ENCODE data around the gene NT5DC1. TPM values are rescaled to one million over a fixed set of nuclear protein-coding genes. Genes with fewer than 3 reads are reported as not detected.

Gene NT5DC1
- polyA plus RNA-seq, 1 of the 3 experiments (the other 2 are of a cell fraction): 20.3 TPM

- ChIA-PET CTCF (interaction anchor here (0.8 kb wide), 1 partner anchor 36 kb away, joined by 3 read pairs; no protein-coding TSS in a partner anchor), POLR2A (no interaction called here)
- DNase-seq: no peak
- no peak overlapping the region for H3K4me2 ChIP-seq
- no peaks in the 10 kb centered on the region; a peak in 1 of 4 replicates for H3K4me1 ChIP-seq (ENCODE audit: control insufficient read depth in 1 of 2, insufficient read depth in 2 of 2, low read depth in 1 of 2, low read length in 1 of 2)
- no peak overlapping the region for H3K4me3 ChIP-seq (ENCODE audit: low read depth in 2 of 2, low read length in 1 of 2)
- no peaks in the 10 kb centered on the region for H3K79me2 ChIP-seq (ENCODE audit: insufficient read depth)
- H3K9ac ChIP-seq: no peak overlapping the region
- no peaks in the 10 kb centered on the region for H3K9me3 ChIP-seq
- H3F3A ChIP-seq (replicated peaks; ENCODE audit: insufficient read depth): peaks cover 5% of the 10 kb centered on the region
- 54% methylated on average over 3 of the region's 3 CpGs for WGBS (ENCODE audit: low lambda C conversion rate)
- TF ChIP-seq PBX3 (IDR thresholded peaks at IDR 0.05): peak; percentile 44
- peak; percentile 48; the same call in 1 of the 2 replicates for TF ChIP-seq TCF12 (IDR thresholded peaks at IDR 0.05)
- no peak for TF ChIP-seq ELF1 (IDR thresholded peaks at IDR 0.05)
- TF ChIP-seq NFIC (IDR thresholded peaks at IDR 0.05; ENCODE audit: borderline replicate concordance): peak; percentile 48
- peaks cover 0 to 2% of the 10 kb centered on the region in 2 experiments for H3K36me3 ChIP-seq (replicated peaks in 1 of 2; ENCODE audit: control insufficient read depth in 1 of 2, insufficient read depth in 2 of 2, low read length in 1 of 2)
- H3K27ac ChIP-seq (ENCODE audit: low read depth in 2 of 2, low read length in 1 of 2): peak overlapping the region; percentile 3 to 71; a peak in 2 of 4 replicates
- H3K9me2 ChIP-seq: no peaks in the 10 kb centered on the region
- H2AFZ ChIP-seq (ENCODE audit: low read depth): no peak overlapping the region
- H4K20me1 ChIP-seq (ENCODE audit: insufficient read depth): no peaks in the 10 kb centered on the region
- H3K27me3 ChIP-seq (ENCODE audit: insufficient read depth): no peaks in the 10 kb centered on the region
Measured at GRCh38 chr6:116144605-116145004, 44.0 kb downstream of the NT5DC1 start.

- no peaks in the 10 kb centered on the region for H3K9me3 ChIP-seq
- H3K36me3 ChIP-seq (replicated peaks in 1 of 2; ENCODE audit: control insufficient read depth in 1 of 2, insufficient read depth in 2 of 2, low read length in 1 of 2): peaks cover 0 to under 1% of the 10 kb centered on the region in 2 experiments
- CTCF ChIA-PET: interaction anchor here (1.0 kb wide), 2 partner anchors 34 to 70 kb away, joined by 3 read pairs; no protein-coding TSS in a partner anchor
- no peak for DNase-seq
- H3K79me2 ChIP-seq (ENCODE audit: insufficient read depth): no peaks in the 10 kb centered on the region
- no peak overlapping the region for H3K9ac ChIP-seq
- no peaks in the 10 kb centered on the region for H4K20me1 ChIP-seq (ENCODE audit: insufficient read depth)
- no peaks in the 10 kb centered on the region for H3K27me3 ChIP-seq (ENCODE audit: insufficient read depth)
- peaks cover 5% of the 10 kb centered on the region for H3F3A ChIP-seq (replicated peaks; ENCODE audit: insufficient read depth)
- no peaks in the 10 kb centered on the region; a peak in 1 of 4 replicates for H3K4me1 ChIP-seq (ENCODE audit: control insufficient read depth in 1 of 2, insufficient read depth in 2 of 2, low read depth in 1 of 2, low read length in 1 of 2)
- no peak overlapping the region for H2AFZ ChIP-seq (ENCODE audit: low read depth)
- POLR2A ChIA-PET: no interaction called here
- no peak overlapping the region for H3K27ac ChIP-seq (ENCODE audit: low read depth in 2 of 2, low read length in 1 of 2)
- H3K4me3 ChIP-seq (ENCODE audit: low read depth in 2 of 2, low read length in 1 of 2): no peak overlapping the region
- no peak overlapping the region for H3K4me2 ChIP-seq
- no peaks in the 10 kb centered on the region for H3K9me2 ChIP-seq
- 88% methylated on average over 4 of the region's 4 CpGs for WGBS (ENCODE audit: low lambda C conversion rate)
- no peak for TF ChIP-seq FOXM1 (IDR thresholded peaks at IDR 0.05; ENCODE audit: low read depth)
- no peak for TF ChIP-seq CTCF (IDR thresholded peaks at IDR 0.05)
- TF ChIP-seq MEF2A (IDR thresholded peaks at IDR 0.05; ENCODE audit: borderline replicate concordance, low read depth): no peak
- TF ChIP-seq NRF1 (IDR thresholded peaks at IDR 0.05; ENCODE audit: low read depth, low read length): no peak
- no peak for TF ChIP-seq YY1 (IDR thresholded peaks at IDR 0.05; ENCODE audit: low read depth)
- no peak for TF ChIP-seq ZBTB33 (IDR thresholded peaks at IDR 0.05; ENCODE audit: borderline replicate concordance, low read depth)
- no peak for TF ChIP-seq MAX (IDR thresholded peaks at IDR 0.05; ENCODE audit: low read depth)
- no peak for TF ChIP-seq RFX5 (IDR thresholded peaks at IDR 0.05; ENCODE audit: low read length)
- no peak for TF ChIP-seq REST (IDR thresholded peaks at IDR 0.05; ENCODE audit: low read depth, low read length)
- TF ChIP-seq TEAD4 (IDR thresholded peaks at IDR 0.05; ENCODE audit: borderline replicate concordance, insufficient read depth): no peak
- TF ChIP-seq SIN3A (IDR thresholded peaks at IDR 0.05; ENCODE audit: borderline replicate concordance, low read depth, low read length): no peak
- no peak for TF ChIP-seq EP300 (IDR thresholded peaks at IDR 0.05; ENCODE audit: borderline replicate concordance in 1 of 2, low read depth in 1 of 2, low read length in 1 of 2)
Measured at GRCh38 chr6:116145803-116146675, 45.4 kb downstream of the NT5DC1 start.
